ENCODE data around the gene CCDC178.

GRCh38 chr18:33472509-33472908, 32.0 kb upstream of the CCDC178 start:
- TF ChIP-seq CTCF (conservative IDR thresholded peaks at IDR 0.05) = no peak
- no peak for TF ChIP-seq EZH2 (IDR thresholded peaks at IDR 0.05; ENCODE audit: low read depth)

Data from PC-9 (cell line).